ENCODE measurements around the gene UBAP1L.

The UBAP1L gene

DNA sequence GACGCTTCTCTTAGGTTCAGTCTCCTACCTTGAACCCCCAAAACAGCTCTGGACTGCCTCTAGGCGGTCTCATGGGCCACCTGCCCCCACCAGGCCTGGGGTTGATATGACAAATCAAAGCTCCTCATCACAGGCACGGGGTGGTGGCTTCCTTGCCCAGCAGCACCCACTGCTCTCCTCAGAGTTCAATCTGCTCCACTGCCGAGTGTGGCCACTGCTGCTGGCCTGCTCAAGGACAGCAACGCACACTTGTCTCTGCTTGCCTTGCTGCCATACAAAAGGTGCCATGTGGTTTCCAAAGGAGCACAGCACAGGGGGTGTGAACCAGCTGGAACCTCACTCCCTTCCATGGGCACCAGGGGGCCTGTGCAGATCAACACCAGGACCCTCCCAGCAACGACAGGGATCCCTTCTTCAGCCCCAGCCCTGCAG is 28.3 kb downstream of the UBAP1L start:
- H3K9me3 ChIP-seq (ENCODE audit: low read length): no peaks in the 10 kb centered on the region
- no peak overlapping the region for H3K4me3 ChIP-seq (ENCODE audit: low read length)
- H3K4me1 ChIP-seq (ENCODE audit: insufficient read depth, low read length): peaks cover 45% of the 10 kb centered on the region
- no peaks in the 10 kb centered on the region for H3K36me3 ChIP-seq (ENCODE audit: insufficient read depth, low read length)
- H3K27me3 ChIP-seq (ENCODE audit: insufficient read depth, low read length): no peaks in the 10 kb centered on the region
- H2AFZ ChIP-seq (ENCODE audit: low read depth, low read length): no peak overlapping the region

DNA sequence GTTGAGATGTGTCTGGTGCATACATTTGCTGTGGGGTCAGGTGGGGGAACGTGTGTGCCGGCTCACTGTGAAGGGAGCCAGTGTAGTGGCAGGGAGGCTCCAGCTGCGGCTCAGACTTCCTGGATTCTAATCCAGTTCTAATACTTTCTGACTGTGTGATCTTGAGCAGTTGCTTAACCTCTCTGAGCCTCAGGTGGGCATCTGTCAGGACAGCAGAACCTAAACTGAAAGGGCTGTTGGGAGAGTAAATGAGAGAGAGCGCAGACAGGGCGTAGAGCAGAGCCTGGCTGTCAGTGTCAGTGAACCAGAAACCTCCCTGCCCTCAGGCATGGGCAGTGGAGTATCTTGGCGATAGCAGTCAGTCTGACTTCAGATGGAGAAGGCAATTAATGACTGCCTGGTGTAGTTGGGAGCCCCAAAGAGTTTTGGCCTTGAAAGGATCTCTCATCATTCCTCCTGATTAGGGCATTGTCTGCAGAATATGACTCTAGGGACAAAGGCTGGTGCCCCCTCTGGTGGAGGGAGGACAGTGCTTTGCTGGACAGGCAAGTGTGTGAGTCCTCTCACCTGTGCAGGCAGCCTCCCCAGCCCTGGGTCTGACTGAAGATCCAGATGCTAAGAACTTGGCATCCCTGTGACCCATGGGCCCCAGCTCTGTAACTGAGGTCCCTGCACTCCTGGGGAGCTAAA is 28.9 kb downstream of the UBAP1L start:
- no peaks in the 10 kb centered on the region for H3K27me3 ChIP-seq (ENCODE audit: insufficient read depth, low read length)
- no peaks in the 10 kb centered on the region for H3K36me3 ChIP-seq (ENCODE audit: insufficient read depth, low read length)
- H3K4me3 ChIP-seq (ENCODE audit: low read length): no peak overlapping the region
- peaks cover 45% of the 10 kb centered on the region for H3K4me1 ChIP-seq (ENCODE audit: insufficient read depth, low read length)
- no peaks in the 10 kb centered on the region for H3K9me3 ChIP-seq (ENCODE audit: low read length)
- no peak overlapping the region for H2AFZ ChIP-seq (ENCODE audit: low read depth, low read length)

GRCh38 chr15:65085207-65085753 is 29.7 kb downstream of the UBAP1L start:
- no peak overlapping the region for H3K4me3 ChIP-seq (ENCODE audit: low read length)
- H3K9me3 ChIP-seq (ENCODE audit: low read length): no peaks in the 10 kb centered on the region
- H2AFZ ChIP-seq (ENCODE audit: low read depth, low read length): no peak overlapping the region
- peaks cover 45% of the 10 kb centered on the region for H3K4me1 ChIP-seq (ENCODE audit: insufficient read depth, low read length)
- no peaks in the 10 kb centered on the region for H3K27me3 ChIP-seq (ENCODE audit: insufficient read depth, low read length)
- no peaks in the 10 kb centered on the region for H3K36me3 ChIP-seq (ENCODE audit: insufficient read depth, low read length)

- H3K27me3 ChIP-seq (ENCODE audit: insufficient read depth, low read length): no peaks in the 10 kb centered on the region
- peaks cover 45% of the 10 kb centered on the region for H3K4me1 ChIP-seq (ENCODE audit: insufficient read depth, low read length)
- H2AFZ ChIP-seq (ENCODE audit: low read depth, low read length): no peak overlapping the region
- H3K9me3 ChIP-seq (ENCODE audit: low read length): no peaks in the 10 kb centered on the region
- H3K4me3 ChIP-seq (ENCODE audit: low read length): no peak overlapping the region
- H3K36me3 ChIP-seq (ENCODE audit: insufficient read depth, low read length): no peaks in the 10 kb centered on the region
Measured at GRCh38 chr15:65084500-65085206, 30.3 kb downstream of the UBAP1L start.

GRCh38 chr15:65083262-65083701 is 31.7 kb downstream of the UBAP1L start:
- Histone ChIP-seq H3K4me1 (ENCODE audit: insufficient read depth, low read length) (peaks cover 40% of the 10 kb centered on the region), H3K9me3 (ENCODE audit: low read length) (no peaks in the 10 kb centered on the region), H2AFZ (ENCODE audit: low read depth, low read length) (no peak overlapping the region), H3K36me3 (ENCODE audit: insufficient read depth, low read length) (no peaks in the 10 kb centered on the region), H3K4me3 (ENCODE audit: low read length) (no peak overlapping the region), H3K27me3 (ENCODE audit: insufficient read depth, low read length) (no peaks in the 10 kb centered on the region)

GRCh38 chr15:65082303-65082953 is 32.6 kb downstream of the UBAP1L start:
- peaks cover 40% of the 10 kb centered on the region for H3K4me1 ChIP-seq (ENCODE audit: insufficient read depth, low read length)
- no peaks in the 10 kb centered on the region for H3K36me3 ChIP-seq (ENCODE audit: insufficient read depth, low read length)
- peaks cover 3% of the 10 kb centered on the region for H3K9me3 ChIP-seq (ENCODE audit: low read length)
- no peak overlapping the region for H3K4me3 ChIP-seq (ENCODE audit: low read length)
- H2AFZ ChIP-seq (ENCODE audit: low read depth, low read length): no peak overlapping the region
- H3K27me3 ChIP-seq (ENCODE audit: insufficient read depth, low read length): no peaks in the 10 kb centered on the region

GRCh38 chr15:65081758-65082157 is 33.2 kb downstream of the UBAP1L start:
- Histone ChIP-seq H3K36me3 (ENCODE audit: insufficient read depth, low read length) (no peaks in the 10 kb centered on the region), H3K4me1 (ENCODE audit: insufficient read depth, low read length) (peaks cover 40% of the 10 kb centered on the region), H3K9me3 (ENCODE audit: low read length) (peaks cover 3% of the 10 kb centered on the region), H2AFZ (ENCODE audit: low read depth, low read length) (no peak overlapping the region), H3K27me3 (ENCODE audit: insufficient read depth, low read length) (no peaks in the 10 kb centered on the region), H3K4me3 (ENCODE audit: low read length) (no peak overlapping the region)

- Histone ChIP-seq H3K27me3 (ENCODE audit: insufficient read depth, low read length) (no peaks in the 10 kb centered on the region), H3K9me3 (ENCODE audit: low read length) (peaks cover 3% of the 10 kb centered on the region), H3K4me1 (ENCODE audit: insufficient read depth, low read length) (peaks cover 40% of the 10 kb centered on the region), H3K4me3 (ENCODE audit: low read length) (no peak overlapping the region), H3K36me3 (ENCODE audit: insufficient read depth, low read length) (no peaks in the 10 kb centered on the region), H2AFZ (ENCODE audit: low read depth, low read length) (no peak overlapping the region)
Measured at GRCh38 chr15:65081270-65081669, 33.7 kb downstream of the UBAP1L start.

GRCh38 chr15:65079580-65079979 is 35.4 kb downstream of the UBAP1L start:
- Histone ChIP-seq H2AFZ (ENCODE audit: low read depth, low read length) (no peak overlapping the region), H3K36me3 (ENCODE audit: insufficient read depth, low read length) (no peaks in the 10 kb centered on the region), H3K4me3 (ENCODE audit: low read length) (no peak overlapping the region), H3K27me3 (ENCODE audit: insufficient read depth, low read length) (no peaks in the 10 kb centered on the region), H3K4me1 (ENCODE audit: insufficient read depth, low read length) (peaks cover 29% of the 10 kb centered on the region), H3K9me3 (ENCODE audit: low read length) (peaks cover 3% of the 10 kb centered on the region)

- H3K4me3 ChIP-seq (ENCODE audit: low read length): no peak overlapping the region
- H3K27me3 ChIP-seq (ENCODE audit: insufficient read depth, low read length): no peaks in the 10 kb centered on the region
- H3K4me1 ChIP-seq (ENCODE audit: insufficient read depth, low read length): peaks cover 13% of the 10 kb centered on the region
- peaks cover 3% of the 10 kb centered on the region for H3K9me3 ChIP-seq (ENCODE audit: low read length)
- H2AFZ ChIP-seq (ENCODE audit: low read depth, low read length): no peak overlapping the region
- H3K36me3 ChIP-seq (ENCODE audit: insufficient read depth, low read length): no peaks in the 10 kb centered on the region
Measured at GRCh38 chr15:65077981-65078352, 37.0 kb downstream of the UBAP1L start.

GRCh38 chr15:65077291-65077980 is 37.6 kb downstream of the UBAP1L start:
- Histone ChIP-seq H3K27me3 (ENCODE audit: insufficient read depth, low read length) (no peaks in the 10 kb centered on the region), H2AFZ (ENCODE audit: low read depth, low read length) (no peak overlapping the region), H3K4me3 (ENCODE audit: low read length) (no peak overlapping the region), H3K36me3 (ENCODE audit: insufficient read depth, low read length) (no peaks in the 10 kb centered on the region), H3K4me1 (ENCODE audit: insufficient read depth, low read length) (peaks cover 8% of the 10 kb centered on the region), H3K9me3 (ENCODE audit: low read length) (peaks cover 3% of the 10 kb centered on the region)

DNA sequence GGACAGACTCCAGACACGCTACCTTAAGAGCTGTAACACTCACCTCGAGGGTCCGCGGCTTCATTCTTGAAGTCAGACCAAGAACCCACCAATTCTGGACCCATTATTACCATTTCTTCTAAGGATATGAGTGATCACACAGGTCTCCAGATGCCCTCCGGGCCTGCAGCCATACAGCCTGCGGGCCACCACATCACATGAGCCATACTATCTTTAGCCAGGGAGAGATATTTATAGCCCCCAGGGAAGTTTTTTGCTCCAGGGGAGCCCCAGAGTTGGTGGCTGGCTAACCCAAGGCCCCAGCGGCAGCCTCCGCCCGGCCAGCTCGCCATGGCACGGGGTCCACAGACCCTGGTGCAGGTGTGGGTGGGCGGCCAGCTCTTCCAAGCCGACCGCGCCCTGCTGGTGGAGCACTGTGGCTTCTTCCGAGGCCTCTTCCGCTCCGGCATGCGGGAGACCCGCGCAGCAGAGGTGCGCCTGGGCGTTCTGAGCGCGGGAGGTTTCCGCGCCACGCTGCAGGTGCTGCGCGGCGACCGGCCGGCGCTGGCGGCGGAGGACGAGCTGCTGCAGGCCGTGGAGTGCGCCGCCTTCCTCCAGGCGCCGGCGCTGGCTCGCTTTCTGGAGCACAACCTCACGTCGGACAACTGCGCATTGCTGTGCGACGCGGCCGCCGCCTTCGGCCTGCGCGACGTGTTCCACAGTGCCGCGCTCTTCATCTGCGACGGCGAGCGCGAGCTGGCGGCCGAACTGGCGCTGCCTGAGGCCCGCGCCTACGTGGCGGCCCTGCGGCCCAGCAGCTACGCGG is 38.3 kb downstream of the UBAP1L start, which contains the start of gene KBTBD13:
TSS of gene KBTBD13 (plus strand) at position 261 of the 805 bp plus-strand sequence. CDS start at position 331, 70 bp downstream.
- Histone ChIP-seq H3K27me3 (ENCODE audit: insufficient read depth, low read length) (no peaks in the 10 kb centered on the region), H3K36me3 (ENCODE audit: insufficient read depth, low read length) (no peaks in the 10 kb centered on the region), H3K4me3 (ENCODE audit: low read length) (no peak within 1 kb of the TSS), H3K9me3 (ENCODE audit: low read length) (peaks cover 3% of the 10 kb centered on the region), H3K4me1 (ENCODE audit: insufficient read depth, low read length) (peaks cover under 1% of the 10 kb centered on the region), H2AFZ (ENCODE audit: low read depth, low read length) (no peak within 1 kb of the TSS)

All from neuron (in vitro differentiated cells).